OCI-LY3 (cell line): ENCODE results near the gene VKORC1.

Source experiments
- EZH2phosphoT487 ChIP-seq: fragments of 200-600 bp; shearing (Covaris generic); IDR thresholded peaks from 2 replicates; pipeline ENCODE4 v1.6.1; 2018; ENCODE audit warnings: antibody characterized with exemption, mixed run types, low read depth
- TF ChIP-seq, protein P1 (sequence below): fragments of 200-600, 300-600 bp; sonication (generic); IDR thresholded peaks from 2 replicates; pipeline ENCODE4 v1.5.1; 2014; ENCODE audit warnings: antibody characterized with exemption, low read length, low read depth

DNA sequence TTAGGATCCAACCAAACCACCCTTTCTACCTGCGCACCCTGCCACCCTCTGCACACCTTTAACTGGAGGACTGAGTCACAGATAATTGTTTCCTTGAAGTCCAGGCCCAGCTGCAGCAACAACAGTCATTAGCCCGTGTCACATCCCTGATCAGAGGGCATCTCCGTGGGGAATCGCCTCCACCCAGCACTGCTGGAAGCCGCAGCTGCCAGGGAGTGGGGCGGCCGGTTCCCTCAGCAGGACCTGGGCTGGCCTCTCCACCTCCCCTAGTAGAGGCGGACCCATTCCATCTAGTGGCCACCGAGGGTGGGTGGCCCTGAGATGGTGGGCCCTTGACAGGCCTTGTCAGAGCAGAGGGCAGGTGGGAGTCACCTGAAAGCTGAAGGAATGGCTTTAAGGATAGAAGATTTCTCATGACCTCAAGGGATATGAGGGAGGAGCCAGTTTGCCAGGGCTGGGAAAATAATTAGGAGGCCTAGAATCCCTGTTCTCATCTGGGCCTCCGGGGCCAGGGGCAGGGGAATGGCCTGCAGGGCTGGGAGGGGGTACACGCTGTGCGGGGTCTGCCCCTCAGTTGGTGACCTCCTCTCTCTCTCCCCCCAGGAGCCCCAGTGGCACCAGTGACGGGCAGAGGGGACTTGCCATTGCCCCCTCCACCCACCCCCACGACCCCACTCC, 12.1 kb downstream of the VKORC1 start:
- TF ChIP-seq, protein P1, sequence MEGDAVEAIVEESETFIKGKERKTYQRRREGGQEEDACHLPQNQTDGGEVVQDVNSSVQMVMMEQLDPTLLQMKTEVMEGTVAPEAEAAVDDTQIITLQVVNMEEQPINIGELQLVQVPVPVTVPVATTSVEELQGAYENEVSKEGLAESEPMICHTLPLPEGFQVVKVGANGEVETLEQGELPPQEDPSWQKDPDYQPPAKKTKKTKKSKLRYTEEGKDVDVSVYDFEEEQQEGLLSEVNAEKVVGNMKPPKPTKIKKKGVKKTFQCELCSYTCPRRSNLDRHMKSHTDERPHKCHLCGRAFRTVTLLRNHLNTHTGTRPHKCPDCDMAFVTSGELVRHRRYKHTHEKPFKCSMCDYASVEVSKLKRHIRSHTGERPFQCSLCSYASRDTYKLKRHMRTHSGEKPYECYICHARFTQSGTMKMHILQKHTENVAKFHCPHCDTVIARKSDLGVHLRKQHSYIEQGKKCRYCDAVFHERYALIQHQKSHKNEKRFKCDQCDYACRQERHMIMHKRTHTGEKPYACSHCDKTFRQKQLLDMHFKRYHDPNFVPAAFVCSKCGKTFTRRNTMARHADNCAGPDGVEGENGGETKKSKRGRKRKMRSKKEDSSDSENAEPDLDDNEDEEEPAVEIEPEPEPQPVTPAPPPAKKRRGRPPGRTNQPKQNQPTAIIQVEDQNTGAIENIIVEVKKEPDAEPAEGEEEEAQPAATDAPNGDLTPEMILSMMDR = no peak
- TF ChIP-seq EZH2phosphoT487 = no peak
